Body of pancreas (tissue), 4 donors: ENCODE measurements around the gene PTDSS2. TPM values are rescaled to one million over a fixed set of nuclear protein-coding genes. Genes with fewer than 3 reads are reported as not detected.

Experiments
- ATAC-seq: fragments of 150-250 bp; one replicate; pipeline ENCODE4 v1.9.1; 2016
- DNase-seq, 4 donors: peaks; one replicate each; pipeline ENCODE4 v3.0.0-alpha.2; 2019
- H3K27ac ChIP-seq, 4 donors: fragments of 200-600 bp; sonication (generic); 1 replicate in 3 of 4; 2 replicates in 1 of 4; pipeline versions ENCODE4 v1.5.1 to v1.6.1; 2016 to 2019; ENCODE audit warnings: mild to moderate bottlenecking in 1 of 4, mixed read lengths in 1 of 4, moderate library complexity in 1 of 4
- H3K27me3 ChIP-seq, 2 donors: fragments of 200-600 bp; sonication (generic); one replicate each; pipeline ENCODE4 v1.6.0; 2016; ENCODE audit warnings: mild to moderate bottlenecking in 1 of 2
- H3K36me3 ChIP-seq, 2 donors: fragments of 200-600 bp; sonication (generic); replicated peaks in 1 of 2; 2 replicates each; pipeline ENCODE4 v1.5.1; 2016; ENCODE audit warnings: low read depth in 2 of 2; ENCODE audit not compliant: insufficient read depth in 1 of 2
- H3K4me1 ChIP-seq: fragments of 200-600 bp; sonication (generic); one replicate; pipeline ENCODE4 v1.6.0; 2016
- H3K4me3 ChIP-seq, 2 donors: fragments of 200-600 bp; sonication (generic); 1 replicate in 1 of 2; 2 replicates in 1 of 2; pipeline ENCODE4 v1.5.1; 2016 to 2019
- H3K9me3 ChIP-seq, 3 donors: fragments of 200-600 bp; sonication (generic); 1 replicate in 2 of 3; 2 replicates in 1 of 3; pipeline ENCODE4 v1.5.1; 2016
- CTCF ChIP-seq, 7 experiments: fragments of 450-650 bp in 4 of 7; fragments of 200-600 bp in 3 of 7; sonication (generic) in 3 of 7; IDR thresholded peaks; one replicate each; pipeline ENCODE4 v1.5.1; 2016 to 2019; ENCODE audit warnings: antibody characterized with exemption in 7 of 7
- POLR2A ChIP-seq, 3 donors: fragments of 450-650 bp; IDR thresholded peaks; one replicate each; pipeline ENCODE4 v1.6.1; 2016; ENCODE audit warnings: antibody characterized with exemption in 3 of 3, mild to moderate bottlenecking in 2 of 3
- WGBS, 2 donors: methylation state at CpG; one replicate each; pipeline ENCODE4 v1.1.5; 2017; 5-methylcytosine and 5-hydroxymethylcytosine counted together
- intact Hi-C: fragments of 100-400 bp; cut with DNase I; formaldehyde crosslinking; loops from one replicate; pipeline ENCODE4 v1.15.1; 2023
- total RNA-seq, 2 donors: library from RNA; depleted of rRNA; stranded (reverse); fragments of >200 nt; gene quantifications; one replicate each; pipeline ENCODE4 v1.1.0, GENCODE V29; 2016

Gene PTDSS2
- total RNA-seq, 2 donors from 2014 or later = 17.4 to 93.3 TPM

DNA sequence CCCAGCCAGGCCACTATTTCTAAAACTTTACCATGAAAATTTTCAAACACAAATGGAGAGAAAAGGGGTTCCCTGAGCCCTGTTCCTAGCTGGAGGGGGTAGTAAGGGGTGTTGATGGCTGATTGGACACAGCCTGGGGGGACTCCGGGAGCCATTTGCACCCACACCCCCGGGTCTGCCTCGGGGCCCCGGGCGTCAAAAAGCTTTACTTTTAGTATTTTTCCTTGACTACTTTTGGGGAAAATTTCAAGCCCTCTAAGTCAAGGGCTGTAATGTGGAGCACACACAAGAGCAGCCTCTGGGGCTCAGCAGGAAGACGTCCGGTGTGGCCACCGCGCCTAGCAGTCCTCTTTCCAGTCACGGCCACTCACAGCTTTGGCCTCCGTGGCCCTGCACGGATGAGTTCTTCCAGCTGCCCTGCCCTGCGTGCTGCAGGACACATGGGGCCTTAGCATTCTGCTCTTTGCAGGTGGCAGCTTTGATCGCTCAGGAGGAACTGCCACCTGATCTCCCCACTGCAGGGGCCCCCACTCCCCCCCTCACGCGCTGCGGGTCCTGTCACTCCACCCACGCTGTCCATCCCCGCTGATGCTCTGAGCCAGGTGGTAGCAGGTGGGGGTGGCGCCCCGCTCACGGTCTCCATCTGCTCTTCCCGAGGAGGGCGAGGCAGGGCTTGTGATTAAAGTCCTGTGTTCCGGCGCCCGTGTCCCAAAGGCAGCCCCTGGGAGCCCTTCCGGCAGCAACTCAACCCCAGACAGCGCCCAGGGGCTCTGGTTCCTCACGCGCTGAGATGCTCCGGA, 42.5 kb downstream of the PTDSS2 start:
- peaks cover 0 to 19% of the 10 kb centered on the region in 2 donors for H3K36me3 ChIP-seq
- WGBS, 2 donors = 89 to 93% methylated on average over 20 to 31 of the region's 32 CpGs

DNA sequence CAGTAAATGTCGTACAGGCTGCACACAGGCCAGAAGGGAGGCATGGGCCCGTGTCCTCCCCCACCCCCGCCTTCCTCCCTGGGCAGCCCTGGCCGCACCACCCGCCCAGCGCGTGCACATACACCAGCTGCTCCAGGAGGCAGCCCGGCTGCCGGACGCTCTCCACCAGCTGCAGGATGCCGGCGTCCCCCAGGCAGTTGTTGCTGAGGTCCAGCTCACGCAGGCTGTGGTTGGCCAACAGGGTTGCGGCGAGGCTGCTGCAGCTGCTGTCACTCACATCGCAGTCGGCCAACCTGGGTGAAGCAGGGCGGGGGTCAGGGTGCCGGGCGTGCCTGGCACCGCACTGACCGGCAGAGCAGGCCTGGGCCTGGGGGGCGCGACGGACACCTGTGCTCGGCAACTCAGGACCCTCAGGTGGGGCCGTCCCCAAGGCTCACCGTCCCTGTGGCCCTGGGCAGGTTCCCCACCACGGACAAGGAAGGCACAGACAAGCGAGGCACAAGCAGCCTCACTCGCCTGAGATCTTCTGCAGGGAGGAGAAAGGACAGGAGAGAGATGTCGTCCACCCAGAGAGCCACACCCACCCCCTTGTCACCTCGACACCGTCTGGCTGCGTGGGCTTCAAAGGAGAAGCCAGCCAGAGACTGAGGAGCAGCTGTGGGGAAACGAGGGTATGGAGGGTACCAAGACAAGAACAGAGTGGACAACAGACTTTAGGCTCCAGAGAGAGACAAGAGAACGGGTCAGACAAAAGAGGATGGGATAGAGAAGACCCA, 44.9 kb downstream of the PTDSS2 start:
- WGBS, 2 donors = 89 to 90% methylated on average over 11 to 30 of the region's 37 CpGs
- no peaks in the 10 kb centered on the region for H3K4me1 ChIP-seq
- peaks cover 0 to 35% of the 10 kb centered on the region in 2 donors for H3K36me3 ChIP-seq
- intact Hi-C loops = no loop called here
- no peak for ATAC-seq
- no peaks in the 10 kb centered on the region for H3K27me3 ChIP-seq
- no peak for TF ChIP-seq CTCF (IDR thresholded peaks at IDR 0.05)
- no peak for TF ChIP-seq POLR2A (IDR thresholded peaks at IDR 0.05)
- no peak for DNase-seq
- H3K4me3 ChIP-seq = no peak overlapping the region
- no peak overlapping the region for H3K27ac ChIP-seq
- no peaks in the 10 kb centered on the region for H3K9me3 ChIP-seq

More for the DNA sequence above, 42.5 kb downstream of the PTDSS2 start:
- no peaks in the 10 kb centered on the region for H3K9me3 ChIP-seq
- no peak overlapping the region for H3K27ac ChIP-seq
- TF ChIP-seq POLR2A (IDR thresholded peaks at IDR 0.05) = no peak
- no peak for TF ChIP-seq CTCF (IDR thresholded peaks at IDR 0.05)
- intact Hi-C loops = no loop called here
- H3K27me3 ChIP-seq = no peaks in the 10 kb centered on the region
- no peak for DNase-seq
- ATAC-seq = no peak
- no peak overlapping the region for H3K4me3 ChIP-seq
- H3K4me1 ChIP-seq = no peaks in the 10 kb centered on the region

DNA sequence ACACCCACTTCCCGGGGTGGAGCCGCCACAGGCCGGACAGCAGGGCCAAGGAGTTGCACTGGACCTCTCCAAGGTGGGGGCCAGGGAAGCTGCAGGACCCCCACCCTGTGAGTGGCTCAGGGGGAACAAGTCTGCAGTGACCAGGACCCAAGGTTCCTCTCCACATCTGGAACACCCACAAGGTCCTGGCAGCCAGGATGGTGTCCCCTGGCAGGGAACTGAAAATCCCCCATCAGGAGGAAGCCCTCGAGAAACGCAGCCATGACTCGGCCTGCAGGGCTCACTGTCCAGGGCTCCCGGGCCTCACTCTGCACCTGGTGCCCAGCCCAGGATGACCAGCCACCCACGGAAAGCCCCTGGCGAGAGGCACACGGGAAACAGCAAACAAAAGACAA, 45.5 kb downstream of the PTDSS2 start:
- intact Hi-C loops = no loop called here
- no peaks in the 10 kb centered on the region for H3K27me3 ChIP-seq
- ATAC-seq (no peak), DNase-seq (no peak)
- H3K4me3 ChIP-seq = no peak overlapping the region
- WGBS, 2 donors = 77 to 80% methylated on average over 10 of the region's 10 CpGs
- no peak for TF ChIP-seq POLR2A (IDR thresholded peaks at IDR 0.05)
- no peak for TF ChIP-seq CTCF (IDR thresholded peaks at IDR 0.05)
- H3K9me3 ChIP-seq = no peaks in the 10 kb centered on the region
- H3K27ac ChIP-seq = no peak overlapping the region
- no peaks in the 10 kb centered on the region for H3K4me1 ChIP-seq
- H3K36me3 ChIP-seq = peaks cover 0 to 41% of the 10 kb centered on the region in 2 donors

- DNase-seq = no peak
- intact Hi-C loops = no loop called here
- H3K27me3 ChIP-seq = no peaks in the 10 kb centered on the region
- no peaks in the 10 kb centered on the region for H3K4me1 ChIP-seq
- no peaks in the 10 kb centered on the region for H3K9me3 ChIP-seq
- peaks cover 0 to 42% of the 10 kb centered on the region in 2 donors for H3K36me3 ChIP-seq
- H3K4me3 ChIP-seq = no peak overlapping the region
- TF ChIP-seq POLR2A (IDR thresholded peaks at IDR 0.05) (no peak), CTCF (IDR thresholded peaks at IDR 0.05) (no peak)
- ATAC-seq = no peak
- WGBS, 2 donors = 92 to 95% methylated on average over 34 of the region's 34 CpGs
- H3K27ac ChIP-seq = no peak overlapping the region
Measured at GRCh38 chr11:496834-497564, 46.9 kb downstream of the PTDSS2 start.
